OCI-LY1 (cell line): ENCODE results near the gene BORCS6.

ENCODE experiments used
- CTCF ChIP-seq: fragments of 200-600 bp; sonication (generic), shearing (Covaris generic); IDR thresholded peaks from 2 replicates; pipeline ENCODE4 v1.5.1; 2017; ENCODE audit warnings: mild to moderate bottlenecking, antibody characterized with exemption, low read length, moderate library complexity, mixed read lengths
- EZH2 ChIP-seq: fragments of 200-600 bp; sonication (generic), shearing (Covaris generic); IDR thresholded peaks from 2 replicates; pipeline ENCODE4 v1.8.0; 2017; ENCODE audit warnings: borderline replicate concordance, mixed run types, mild to moderate bottlenecking, antibody characterized with exemption, low read length, moderate library complexity, mixed read lengths

GRCh38 chr17:8142158-8142886 lies 47.7 kb downstream of the BORCS6 start:
- TF ChIP-seq CTCF (no peak), EZH2 (no peak)
